Calu3 (cell line): ENCODE data around the gene TSPAN32. TPM values are rescaled to one million over a fixed set of nuclear protein-coding genes. Genes with fewer than 3 reads are reported as not detected.

Experiments used
- BruUV-seq: library from RNA; stranded (reverse); fragments of 400-500 nt; replicated peaks from 2 replicates; lab custom pipeline; 2021; lab: Mats Ljungman, UMichigan
- CTCF ChIA-PET: fragments of 300-600 bp; sonication (Branson Sonifier 250); formaldehyde crosslinking; loops from one replicate; lab custom pipeline; 2022; ENCODE audit warnings: antibody characterized with exemption; lab: Charles Lee
- DNase-seq: peaks from one replicate; pipeline ENCODE4 v3.0.0; 2022
- H3K27ac Mint-ChIP-seq: one replicate; pipeline ENCODE4 v1.8.0; 2022; ENCODE audit warnings: mixed read lengths; ENCODE audit not compliant: unreplicated experiment
- H3K27me3 Mint-ChIP-seq: one replicate; pipeline ENCODE4 v1.8.0; 2022; ENCODE audit warnings: mixed read lengths; ENCODE audit not compliant: unreplicated experiment
- H3K36me3 Mint-ChIP-seq: one replicate; pipeline ENCODE4 v1.8.0; 2022; ENCODE audit warnings: mild to moderate bottlenecking, moderate library complexity, mixed read lengths; ENCODE audit not compliant: insufficient read depth, unreplicated experiment
- H3K4me1 Mint-ChIP-seq: one replicate; pipeline ENCODE4 v1.8.0; 2022; ENCODE audit warnings: mild to moderate bottlenecking, low read depth, mixed read lengths; ENCODE audit not compliant: unreplicated experiment
- H3K4me3 Mint-ChIP-seq: one replicate; pipeline ENCODE4 v1.8.0; 2022; ENCODE audit warnings: mild to moderate bottlenecking, low read depth, moderate library complexity, mixed read lengths; ENCODE audit not compliant: unreplicated experiment
- H3K9me3 Mint-ChIP-seq: one replicate; pipeline ENCODE4 v1.8.0; 2022; ENCODE audit warnings: low read depth, mixed read lengths; ENCODE audit not compliant: unreplicated experiment
- intact Hi-C: fragments of 100-400 bp; cut with micrococcal nuclease; formaldehyde crosslinking; loops from one replicate; pipeline ENCODE4 v1.10.0; 2022; ENCODE audit not compliant: unreplicated experiment
- total RNA-seq: library from RNA; stranded (reverse); gene quantifications from 2 replicates; pipeline ENCODE4 v1.2.3, GENCODE V29; 2022
- TF ChIP-seq, protein P1 (sequence below): fragments of 200-600 bp; IDR thresholded peaks from one replicate; pipeline ENCODE4 v1.8.0; 2022; ENCODE audit warnings: antibody characterized with exemption; ENCODE audit not compliant: unreplicated experiment

TSPAN32 gene
- total RNA-seq, 1 experiment from 2014 or later = not detected

DNA sequence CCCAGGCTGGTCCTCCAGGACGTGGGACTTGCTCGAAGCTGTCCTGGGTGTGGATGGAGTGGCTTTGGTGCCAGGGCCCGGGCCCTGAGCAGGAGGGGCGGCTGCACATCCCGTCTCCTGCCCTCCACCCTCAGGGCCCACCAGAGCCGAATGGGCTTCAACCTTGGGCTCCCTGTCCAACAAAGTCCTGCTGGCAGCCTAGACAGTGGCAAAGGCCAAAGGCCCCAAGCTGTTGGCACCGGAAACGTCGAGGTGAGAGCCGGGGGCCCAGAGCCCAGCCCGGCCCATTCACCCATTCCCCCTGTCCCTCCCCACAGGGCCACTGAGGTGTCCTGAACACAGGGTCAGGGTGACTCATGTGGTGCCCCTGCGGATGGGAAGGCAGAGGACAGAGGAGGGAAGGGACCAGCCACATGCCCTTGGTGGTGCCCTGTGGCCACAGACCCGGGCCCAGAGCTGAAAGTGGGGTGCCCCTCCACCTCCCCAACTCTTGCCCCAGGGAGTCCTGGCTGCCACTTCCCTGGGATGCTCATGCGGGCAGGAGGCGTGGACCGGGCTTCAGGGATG is 9.1 kb downstream of the TSPAN32 start:
- CTCF ChIA-PET = interaction anchor here (0.6 to 2.1 kb wide), 3 partner anchors 22 to 109 kb away, joined by 3 to 9 read pairs (median 5); no protein-coding TSS in a partner anchor
- Mint-ChIP-seq H3K4me1 (no peaks in the 10 kb centered on the region), H3K9me3 (no peaks in the 10 kb centered on the region), H3K4me3 (no peak overlapping the region), H3K27me3 (peaks cover 13% of the 10 kb centered on the region), H3K27ac (no peak overlapping the region), H3K36me3 (no peaks in the 10 kb centered on the region)
- intact Hi-C loops = no loop called here
- DNase-seq = no peak
- TF ChIP-seq, protein P1, sequence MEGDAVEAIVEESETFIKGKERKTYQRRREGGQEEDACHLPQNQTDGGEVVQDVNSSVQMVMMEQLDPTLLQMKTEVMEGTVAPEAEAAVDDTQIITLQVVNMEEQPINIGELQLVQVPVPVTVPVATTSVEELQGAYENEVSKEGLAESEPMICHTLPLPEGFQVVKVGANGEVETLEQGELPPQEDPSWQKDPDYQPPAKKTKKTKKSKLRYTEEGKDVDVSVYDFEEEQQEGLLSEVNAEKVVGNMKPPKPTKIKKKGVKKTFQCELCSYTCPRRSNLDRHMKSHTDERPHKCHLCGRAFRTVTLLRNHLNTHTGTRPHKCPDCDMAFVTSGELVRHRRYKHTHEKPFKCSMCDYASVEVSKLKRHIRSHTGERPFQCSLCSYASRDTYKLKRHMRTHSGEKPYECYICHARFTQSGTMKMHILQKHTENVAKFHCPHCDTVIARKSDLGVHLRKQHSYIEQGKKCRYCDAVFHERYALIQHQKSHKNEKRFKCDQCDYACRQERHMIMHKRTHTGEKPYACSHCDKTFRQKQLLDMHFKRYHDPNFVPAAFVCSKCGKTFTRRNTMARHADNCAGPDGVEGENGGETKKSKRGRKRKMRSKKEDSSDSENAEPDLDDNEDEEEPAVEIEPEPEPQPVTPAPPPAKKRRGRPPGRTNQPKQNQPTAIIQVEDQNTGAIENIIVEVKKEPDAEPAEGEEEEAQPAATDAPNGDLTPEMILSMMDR = no peak
- BruUV-seq = no TSS peak

DNA sequence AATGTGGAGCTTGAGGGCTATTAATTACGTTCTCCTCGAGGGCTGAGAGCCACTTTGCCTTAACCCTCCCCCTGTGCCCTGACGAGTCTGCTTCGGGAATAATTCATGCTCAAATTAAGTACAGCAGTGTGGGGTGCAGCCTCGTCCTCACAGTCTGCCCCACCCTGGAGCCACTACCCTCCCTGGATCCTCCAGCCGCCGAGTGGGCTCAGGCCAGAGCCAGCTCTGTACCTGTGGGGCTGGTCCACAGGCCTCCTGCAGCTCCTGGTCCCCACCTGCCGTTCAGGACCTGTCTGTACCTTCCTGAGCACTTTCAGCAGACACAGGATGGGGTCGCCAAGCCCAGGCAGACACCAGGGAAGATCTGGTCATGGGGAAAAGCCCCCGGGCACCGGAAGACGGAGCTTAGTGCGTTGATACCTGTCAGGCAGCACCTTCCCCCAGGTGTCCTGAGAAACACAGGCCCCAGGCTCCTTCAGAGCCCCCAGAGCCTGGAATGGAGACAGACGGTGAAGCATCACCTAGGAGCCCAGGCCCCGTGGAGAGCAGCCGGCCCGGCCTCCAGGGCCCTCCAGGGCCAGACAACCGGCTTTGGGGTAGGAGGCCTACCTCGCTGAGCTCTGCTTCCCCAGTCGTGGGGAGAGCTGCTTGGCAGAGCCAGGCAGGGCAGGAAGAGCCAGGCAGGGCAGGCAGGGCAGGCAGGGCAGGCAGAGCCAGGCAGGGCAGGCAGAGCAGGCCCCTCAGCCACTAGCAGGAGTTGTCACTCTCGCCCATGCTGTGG is 9.7 kb downstream of the TSPAN32 start:
- CTCF ChIA-PET = interaction anchor here (0.6 to 0.7 kb wide), 2 partner anchors 22 to 108 kb away, joined by 3 to 5 read pairs; no protein-coding TSS in a partner anchor
- no peak overlapping the region for H3K4me3 Mint-ChIP-seq
- no peak for DNase-seq

DNA sequence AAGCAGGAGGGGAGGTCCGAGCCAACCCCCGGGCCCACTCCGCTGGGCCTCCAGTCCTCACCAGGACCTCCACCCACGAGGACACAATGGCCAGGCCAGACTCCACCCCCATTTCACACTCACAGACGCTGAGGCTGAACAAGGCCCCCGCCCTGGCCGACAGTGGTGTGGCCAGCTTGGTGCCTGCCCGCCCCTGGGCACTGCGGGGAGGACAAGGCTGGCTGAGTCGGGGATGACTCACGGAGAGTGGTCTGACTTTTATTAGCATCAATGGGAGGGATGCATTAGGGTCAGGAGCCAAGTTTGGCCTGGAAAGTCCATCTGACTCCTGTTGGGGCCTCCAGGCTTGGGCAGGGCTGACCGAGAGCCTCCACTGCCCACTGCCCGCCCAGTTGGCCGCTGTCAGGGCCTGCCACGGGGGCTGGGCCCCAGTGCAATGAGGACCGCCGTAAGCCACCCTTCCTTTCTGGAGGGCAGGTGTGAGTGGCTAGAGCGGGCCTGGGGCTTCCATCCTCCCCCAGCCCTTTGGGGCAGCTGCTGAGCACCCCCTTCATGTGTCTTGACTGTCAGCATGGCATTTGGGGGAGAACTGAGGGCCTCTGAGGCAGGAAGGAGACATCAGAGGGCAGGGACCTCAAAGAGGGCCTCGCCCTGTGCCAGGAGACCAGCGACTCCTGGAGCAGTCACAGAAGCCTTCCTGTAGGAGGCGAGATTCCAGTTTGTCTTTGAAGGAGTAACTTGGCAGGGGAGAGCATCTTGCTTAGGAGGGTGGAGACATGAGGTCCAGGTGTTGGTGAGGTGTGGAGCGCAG is 10.6 kb downstream of the TSPAN32 start:
- Mint-ChIP-seq H3K4me1 (no peaks in the 10 kb centered on the region), H3K27ac (no peak overlapping the region), H3K27me3 (peaks cover 16% of the 10 kb centered on the region), H3K36me3 (no peaks in the 10 kb centered on the region), H3K4me3 (no peak overlapping the region), H3K9me3 (no peaks in the 10 kb centered on the region)
- no TSS peak for BruUV-seq
- TF ChIP-seq, protein P1 = no peak
- DNase-seq = no peak
- intact Hi-C loops = no loop called here
- CTCF ChIA-PET = no interaction called here

More for the DNA sequence above, 9.7 kb downstream of the TSPAN32 start:
- H3K27me3 Mint-ChIP-seq = peaks cover 15% of the 10 kb centered on the region
- H3K9me3 Mint-ChIP-seq = no peaks in the 10 kb centered on the region
- H3K4me1 Mint-ChIP-seq = no peaks in the 10 kb centered on the region
- no TSS peak for BruUV-seq
- intact Hi-C loops = no loop called here
- no peak overlapping the region for H3K27ac Mint-ChIP-seq
- TF ChIP-seq, protein P1 = no peak
- H3K36me3 Mint-ChIP-seq = no peaks in the 10 kb centered on the region
